HG02943 (cell line): ENCODE results near the gene CD99.

Experiments used
- ATAC-seq: cut with Tn5 transposase; IDR thresholded peaks from one replicate; pipeline ENCODE4 v1.9.1; 2021; ENCODE audit warnings: mild to moderate bottlenecking, low read depth, moderate library complexity; ENCODE audit not compliant: unreplicated experiment

CD99 gene

GRCh38 chrX:2690856-2691542, at the start of gene CD99:
CD99 (plus strand) TSS chrX:2691295; CDS start chrX:2691361, 66 bp downstream.
- ATAC-seq = peak; percentile 83

- no peak for ATAC-seq
Measured at GRCh38 chrX:2642146-2642545, 48.9 kb upstream of the CD99 start.

- ATAC-seq = no peak
Measured at GRCh38 chrX:2642791-2643190, 48.3 kb upstream of the CD99 start.

GRCh38 chrX:2643880-2644279, 47.2 kb upstream of the CD99 start:
- no peak for ATAC-seq

DNA sequence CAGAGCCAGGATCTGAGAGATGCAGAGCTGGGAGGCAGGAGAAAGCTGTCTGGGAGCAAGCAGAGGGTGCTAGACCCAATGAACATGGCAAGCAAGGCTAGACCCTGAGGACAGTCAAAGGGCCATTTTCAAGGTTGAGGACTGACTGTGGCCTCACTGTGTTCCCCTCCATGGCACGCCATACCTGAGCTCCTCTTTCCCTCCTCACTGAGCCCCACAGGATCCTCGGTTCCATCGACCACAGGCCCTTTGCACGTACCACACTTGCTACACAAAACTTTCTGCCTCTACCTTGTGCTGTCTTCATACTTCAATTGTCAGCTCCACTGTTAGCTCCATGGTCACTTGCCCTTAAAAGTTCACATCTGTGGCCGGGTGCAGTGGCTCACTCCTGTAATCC, 45.5 kb upstream of the CD99 start:
- no peak for ATAC-seq

- no peak for ATAC-seq
Measured at GRCh38 chrX:2647627-2648026, 43.5 kb upstream of the CD99 start.

DNA sequence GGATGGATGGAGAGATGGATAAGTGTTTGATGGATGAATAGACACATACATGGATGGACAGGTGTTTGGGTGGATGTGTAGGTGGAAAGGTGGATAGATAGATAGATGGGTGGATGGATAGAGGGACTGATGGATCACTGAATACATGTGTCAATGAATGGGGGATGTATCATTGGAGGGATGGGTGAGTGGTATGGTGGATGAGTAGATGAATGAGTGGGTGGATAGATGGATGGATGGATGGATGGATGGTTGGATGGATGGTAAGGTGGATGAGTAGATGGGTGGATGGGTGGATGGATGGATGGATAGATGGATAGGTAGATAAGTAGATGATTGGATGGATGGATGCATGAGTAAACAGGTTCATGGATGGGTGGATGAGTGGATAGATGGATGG, 41.1 kb upstream of the CD99 start:
- ATAC-seq = no peak

- no peak for ATAC-seq
Measured at GRCh38 chrX:2650865-2651264, 40.2 kb upstream of the CD99 start.

- ATAC-seq = no peak
Measured at GRCh38 chrX:2652106-2652505, 39.0 kb upstream of the CD99 start.

- no peak for ATAC-seq
Measured at GRCh38 chrX:2654436-2655340, 36.4 kb upstream of the CD99 start.

DNA sequence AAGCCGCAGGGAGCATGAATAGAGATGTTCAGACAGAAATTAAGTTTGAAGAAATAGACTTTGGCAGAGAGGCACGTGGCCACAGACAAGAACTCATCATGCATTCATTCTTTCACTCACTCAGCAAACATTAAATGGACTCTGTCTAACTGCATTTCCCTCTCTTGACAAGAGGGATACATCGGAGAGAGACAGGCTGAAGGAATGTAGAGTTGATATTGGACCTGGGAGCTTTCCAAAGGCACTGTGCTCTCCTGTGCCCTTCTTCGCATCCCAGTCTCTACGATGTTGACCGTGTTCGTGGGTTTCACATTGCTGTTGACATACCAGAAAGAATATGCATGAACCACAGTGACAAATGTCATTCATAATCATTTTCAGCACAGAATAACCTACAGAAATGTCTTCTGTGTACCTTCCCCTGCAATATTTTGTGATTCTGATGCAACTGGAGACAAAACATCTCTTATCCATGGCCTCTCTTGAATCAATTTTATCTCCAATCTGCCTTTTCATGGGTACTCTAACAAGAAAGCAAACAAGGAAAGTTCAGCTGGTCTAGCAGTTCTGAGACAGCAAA, 34.7 kb upstream of the CD99 start:
- no peak for ATAC-seq

DNA sequence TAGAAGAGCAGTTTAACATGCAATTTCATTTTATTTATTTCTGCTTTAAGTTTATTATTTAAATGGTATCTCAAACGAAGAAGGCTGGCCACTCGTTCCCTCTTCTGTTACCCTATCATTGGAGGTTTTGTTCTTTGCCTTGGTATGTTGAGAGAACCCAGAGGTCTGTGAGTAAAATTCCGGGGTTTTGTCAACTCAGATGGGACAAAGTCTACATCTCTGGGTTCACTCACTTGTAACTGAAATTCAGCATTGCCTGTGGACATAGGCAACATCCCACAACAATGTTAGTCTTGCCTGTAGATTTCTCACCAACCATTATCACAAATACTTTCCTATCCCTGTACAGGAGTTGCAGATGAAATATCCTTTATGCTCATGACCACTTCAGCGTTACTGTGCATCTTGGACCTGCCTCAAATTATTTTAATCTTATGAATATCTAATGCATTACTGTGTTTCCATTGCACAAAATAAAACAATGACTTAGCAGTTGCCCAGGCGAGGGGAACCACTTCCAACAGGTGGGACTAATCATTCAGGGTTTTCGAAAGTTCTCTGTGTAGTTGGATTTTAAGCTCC, 33.5 kb upstream of the CD99 start:
- no peak for ATAC-seq

- ATAC-seq = no peak
Measured at GRCh38 chrX:2658585-2659292, 32.4 kb upstream of the CD99 start.

DNA sequence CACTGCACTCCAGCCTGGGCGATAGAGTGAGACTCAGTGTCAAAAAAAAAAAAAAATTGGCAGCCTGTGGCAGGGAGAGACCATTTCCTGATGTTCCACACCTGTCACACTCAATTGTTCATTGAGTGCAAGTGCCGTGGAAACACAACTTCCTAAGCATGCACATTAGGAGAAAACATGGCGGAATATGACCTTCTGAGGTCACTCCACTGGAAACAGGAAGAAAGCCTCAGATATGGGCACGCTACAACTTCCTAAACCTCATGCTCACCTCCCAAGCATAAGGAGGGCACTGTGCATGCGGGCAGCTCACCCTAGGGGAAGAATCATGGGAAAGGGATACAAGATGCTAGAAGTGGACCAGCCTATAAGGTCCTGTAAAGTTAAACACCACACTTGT, 28.5 kb upstream of the CD99 start:
- ATAC-seq = no peak

- no peak for ATAC-seq
Measured at GRCh38 chrX:2664502-2664901, 26.6 kb upstream of the CD99 start.

DNA sequence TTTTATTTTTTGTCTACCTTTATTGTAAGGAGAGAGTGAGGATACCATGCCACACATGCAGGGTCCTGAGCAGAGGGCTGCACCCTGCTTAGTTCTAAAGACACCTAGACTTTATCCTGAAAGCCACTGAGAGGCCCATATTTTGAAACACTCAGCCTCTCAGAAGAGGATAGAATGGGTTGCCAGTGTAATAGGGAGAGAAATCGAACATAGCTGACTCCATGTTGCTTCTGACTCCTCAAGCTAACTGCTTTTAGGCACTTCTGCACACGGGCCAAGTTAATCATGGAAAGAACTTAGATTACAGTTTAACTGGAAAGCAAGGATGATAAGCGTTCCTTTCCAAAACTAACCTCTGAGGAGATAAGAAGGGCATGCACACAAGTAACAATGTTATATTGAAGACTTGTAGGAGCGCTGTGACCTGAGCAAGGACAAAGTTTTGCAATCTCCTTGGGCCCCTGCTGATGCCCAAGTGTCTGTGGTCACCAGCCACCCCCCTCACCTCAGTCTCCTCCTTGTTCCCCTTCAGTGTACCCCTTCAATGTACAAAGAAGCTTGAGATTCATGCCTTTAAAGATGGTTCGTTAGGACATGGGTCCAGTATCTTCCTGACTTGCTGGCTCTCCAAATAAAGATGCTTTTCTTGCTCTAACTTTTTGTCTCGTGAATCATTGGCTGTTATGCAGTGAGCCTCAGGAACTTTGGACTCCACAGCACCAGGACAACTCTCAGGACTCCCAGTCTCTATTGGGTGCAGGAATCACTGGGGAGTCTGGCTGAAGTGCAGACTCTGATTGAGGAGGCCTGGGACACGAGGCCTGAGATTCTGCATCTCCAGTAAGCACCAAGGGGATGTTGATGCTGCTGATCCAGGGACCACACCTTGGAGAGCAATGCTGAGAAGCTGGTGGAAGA, 25.4 kb upstream of the CD99 start:
- ATAC-seq = no peak

GRCh38 chrX:2666491-2666890, 24.6 kb upstream of the CD99 start:
- no peak for ATAC-seq

DNA sequence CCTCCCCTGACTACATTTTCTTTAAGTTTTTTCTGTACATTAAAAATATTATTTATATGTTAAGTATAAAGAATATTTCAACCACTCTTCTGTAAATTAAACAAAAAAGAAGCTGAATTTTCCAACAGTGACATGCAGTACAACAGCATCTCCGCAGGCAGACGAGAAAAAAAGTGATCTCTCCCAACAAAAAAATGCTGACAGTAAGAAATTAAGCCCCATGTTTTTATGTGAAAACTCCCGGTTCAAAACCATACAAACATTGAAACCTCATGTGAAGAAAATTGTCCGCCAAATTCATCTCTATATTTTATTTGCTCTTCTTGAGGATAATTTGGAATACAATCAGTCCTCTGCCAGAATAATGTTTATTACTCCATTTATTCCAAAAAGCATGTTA, 20.1 kb upstream of the CD99 start:
- ATAC-seq = no peak

GRCh38 chrX:2672084-2672483, 19.0 kb upstream of the CD99 start:
- ATAC-seq = no peak

- no peak for ATAC-seq
Measured at GRCh38 chrX:2673611-2674010, 17.5 kb upstream of the CD99 start.
